K562 (cell line): ENCODE data around the gene IL36RN. TPM values are rescaled to one million over a fixed set of nuclear protein-coding genes. Genes with fewer than 3 reads are reported as not detected.

ENCODE experiments used
- PHF20 ChIP-seq: fragments of 450-650 bp; IDR thresholded peaks from 2 replicates; pipeline ENCODE4 v1.6.1; 2018; ENCODE audit not compliant: partially characterized antibody
- ZNF311 ChIP-seq: fragments of 250-450 bp; sonication (Bioruptor Pico); IDR thresholded peaks from 2 replicates; pipeline ENCODE4 v1.4.0; 2020; ENCODE audit warnings: mild to moderate bottlenecking, moderate library complexity
- polyA plus RNA-seq, 8 experiments: library from polyadenylated mRNA; depleted of rRNA in 4 of 8; stranded (reverse) in 5 of 8; unstranded in 3 of 8; fragments of >200 nt; fragmentation: Nextera tagmentation in 2 of 8; fragmentation: Illumina TruSeq in 1 of 8; extraction: Ambion mirVana in 2 of 8; extraction: Trizol in 1 of 8; gene quantifications; 2 replicates each; pipeline versions ENCODE4 v1.2.1 to v1.2.3, GENCODE V29; 2011 to 2014; ENCODE audit warnings: inconsistent platforms in 1 of 8, missing spikeins in 1 of 8
- total RNA-seq, 7 experiments: library from RNA; depleted of rRNA in 6 of 7; stranded (reverse); fragments of >200 nt in 6 of 7; fragmentation: Illumina TruSeq in 2 of 7; extraction: Trizol in 2 of 7; gene quantifications; 2 replicates each; pipeline versions ENCODE4 v1.2.1 to v1.2.3, GENCODE V29; 2011 to 2021; ENCODE audit warnings: low replicate concordance in 1 of 7
- TF ChIP-seq, protein P1 (sequence below): fragments of 450-650 bp; IDR thresholded peaks from 2 replicates; pipeline ENCODE4 v1.6.1; 2016; ENCODE audit warnings: mild to moderate bottlenecking, moderate library complexity
- TF ChIP-seq, protein P2 (sequence below): fragments of 200-800 bp; sonication (Bioruptor generic); IDR thresholded peaks from 2 replicates; pipeline ENCODE4 v1.6.1; 2017; ENCODE audit warnings: missing genetic modification characterization, missing compliant biosample characterization
- TF ChIP-seq, protein P3 (sequence below): fragments of 250-450 bp; sonication (Bioruptor Pico); IDR thresholded peaks from 2 replicates; pipeline ENCODE4 v1.8.0; 2022; ENCODE audit warnings: inconsistent platforms, mild to moderate bottlenecking, moderate library complexity, borderline replicate concordance
- TF ChIP-seq, protein P4 (sequence below), 2 experiments: fragments of 450-650 bp; IDR thresholded peaks; 2 replicates each; pipeline ENCODE4 v1.6.1; 2018; ENCODE audit warnings: mild to moderate bottlenecking in 2 of 2, low read depth in 1 of 2; ENCODE audit not compliant: partially characterized antibody in 2 of 2

Gene IL36RN
- total and polyA plus RNA-seq, 9 of the 15 experiments (the other 6 are each of a cell fraction or from before 2014, with no cell fraction given) = not detected

DNA sequence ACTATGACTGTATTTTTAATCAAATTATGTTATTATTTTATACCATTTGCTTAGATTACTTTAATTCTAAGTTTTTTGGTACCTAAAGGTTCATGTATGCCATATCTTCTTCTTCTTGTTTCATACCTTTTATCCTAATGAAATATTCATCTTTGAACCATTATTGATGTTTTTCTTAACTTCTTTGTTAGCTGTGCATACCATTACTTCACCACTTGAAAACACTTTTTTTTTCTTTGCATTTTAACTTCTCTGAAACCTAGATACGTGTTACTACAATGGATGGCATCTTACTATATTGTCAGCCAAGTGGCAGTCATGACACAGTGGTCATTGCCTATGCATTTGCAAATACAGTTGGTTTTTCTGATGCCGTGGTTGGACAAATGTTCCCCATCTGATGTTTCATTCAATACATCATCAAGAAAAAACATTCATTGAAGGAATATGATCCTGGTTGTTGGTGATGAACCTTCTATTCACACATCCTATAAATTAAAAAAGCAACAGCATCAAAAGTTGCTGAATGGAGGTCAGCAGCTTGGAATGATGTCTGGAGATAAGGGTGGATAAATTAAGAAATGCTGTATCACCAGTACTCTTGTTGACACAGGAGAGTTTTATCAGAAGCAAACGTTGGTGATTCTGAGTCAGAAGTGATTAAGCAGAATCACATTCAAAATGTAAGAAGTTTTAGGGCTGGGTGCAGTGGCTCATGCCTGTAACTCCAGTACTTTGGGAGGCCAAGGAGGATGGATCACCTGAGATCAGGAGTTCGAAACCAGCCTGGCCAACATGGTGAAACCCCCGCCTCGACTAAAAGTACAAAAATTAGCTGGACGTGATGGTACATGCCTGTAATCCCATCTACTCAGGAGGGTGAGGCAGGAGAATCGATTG lies 46.3 kb upstream of the IL36RN start (continued):
- TF ChIP-seq, protein P1, sequence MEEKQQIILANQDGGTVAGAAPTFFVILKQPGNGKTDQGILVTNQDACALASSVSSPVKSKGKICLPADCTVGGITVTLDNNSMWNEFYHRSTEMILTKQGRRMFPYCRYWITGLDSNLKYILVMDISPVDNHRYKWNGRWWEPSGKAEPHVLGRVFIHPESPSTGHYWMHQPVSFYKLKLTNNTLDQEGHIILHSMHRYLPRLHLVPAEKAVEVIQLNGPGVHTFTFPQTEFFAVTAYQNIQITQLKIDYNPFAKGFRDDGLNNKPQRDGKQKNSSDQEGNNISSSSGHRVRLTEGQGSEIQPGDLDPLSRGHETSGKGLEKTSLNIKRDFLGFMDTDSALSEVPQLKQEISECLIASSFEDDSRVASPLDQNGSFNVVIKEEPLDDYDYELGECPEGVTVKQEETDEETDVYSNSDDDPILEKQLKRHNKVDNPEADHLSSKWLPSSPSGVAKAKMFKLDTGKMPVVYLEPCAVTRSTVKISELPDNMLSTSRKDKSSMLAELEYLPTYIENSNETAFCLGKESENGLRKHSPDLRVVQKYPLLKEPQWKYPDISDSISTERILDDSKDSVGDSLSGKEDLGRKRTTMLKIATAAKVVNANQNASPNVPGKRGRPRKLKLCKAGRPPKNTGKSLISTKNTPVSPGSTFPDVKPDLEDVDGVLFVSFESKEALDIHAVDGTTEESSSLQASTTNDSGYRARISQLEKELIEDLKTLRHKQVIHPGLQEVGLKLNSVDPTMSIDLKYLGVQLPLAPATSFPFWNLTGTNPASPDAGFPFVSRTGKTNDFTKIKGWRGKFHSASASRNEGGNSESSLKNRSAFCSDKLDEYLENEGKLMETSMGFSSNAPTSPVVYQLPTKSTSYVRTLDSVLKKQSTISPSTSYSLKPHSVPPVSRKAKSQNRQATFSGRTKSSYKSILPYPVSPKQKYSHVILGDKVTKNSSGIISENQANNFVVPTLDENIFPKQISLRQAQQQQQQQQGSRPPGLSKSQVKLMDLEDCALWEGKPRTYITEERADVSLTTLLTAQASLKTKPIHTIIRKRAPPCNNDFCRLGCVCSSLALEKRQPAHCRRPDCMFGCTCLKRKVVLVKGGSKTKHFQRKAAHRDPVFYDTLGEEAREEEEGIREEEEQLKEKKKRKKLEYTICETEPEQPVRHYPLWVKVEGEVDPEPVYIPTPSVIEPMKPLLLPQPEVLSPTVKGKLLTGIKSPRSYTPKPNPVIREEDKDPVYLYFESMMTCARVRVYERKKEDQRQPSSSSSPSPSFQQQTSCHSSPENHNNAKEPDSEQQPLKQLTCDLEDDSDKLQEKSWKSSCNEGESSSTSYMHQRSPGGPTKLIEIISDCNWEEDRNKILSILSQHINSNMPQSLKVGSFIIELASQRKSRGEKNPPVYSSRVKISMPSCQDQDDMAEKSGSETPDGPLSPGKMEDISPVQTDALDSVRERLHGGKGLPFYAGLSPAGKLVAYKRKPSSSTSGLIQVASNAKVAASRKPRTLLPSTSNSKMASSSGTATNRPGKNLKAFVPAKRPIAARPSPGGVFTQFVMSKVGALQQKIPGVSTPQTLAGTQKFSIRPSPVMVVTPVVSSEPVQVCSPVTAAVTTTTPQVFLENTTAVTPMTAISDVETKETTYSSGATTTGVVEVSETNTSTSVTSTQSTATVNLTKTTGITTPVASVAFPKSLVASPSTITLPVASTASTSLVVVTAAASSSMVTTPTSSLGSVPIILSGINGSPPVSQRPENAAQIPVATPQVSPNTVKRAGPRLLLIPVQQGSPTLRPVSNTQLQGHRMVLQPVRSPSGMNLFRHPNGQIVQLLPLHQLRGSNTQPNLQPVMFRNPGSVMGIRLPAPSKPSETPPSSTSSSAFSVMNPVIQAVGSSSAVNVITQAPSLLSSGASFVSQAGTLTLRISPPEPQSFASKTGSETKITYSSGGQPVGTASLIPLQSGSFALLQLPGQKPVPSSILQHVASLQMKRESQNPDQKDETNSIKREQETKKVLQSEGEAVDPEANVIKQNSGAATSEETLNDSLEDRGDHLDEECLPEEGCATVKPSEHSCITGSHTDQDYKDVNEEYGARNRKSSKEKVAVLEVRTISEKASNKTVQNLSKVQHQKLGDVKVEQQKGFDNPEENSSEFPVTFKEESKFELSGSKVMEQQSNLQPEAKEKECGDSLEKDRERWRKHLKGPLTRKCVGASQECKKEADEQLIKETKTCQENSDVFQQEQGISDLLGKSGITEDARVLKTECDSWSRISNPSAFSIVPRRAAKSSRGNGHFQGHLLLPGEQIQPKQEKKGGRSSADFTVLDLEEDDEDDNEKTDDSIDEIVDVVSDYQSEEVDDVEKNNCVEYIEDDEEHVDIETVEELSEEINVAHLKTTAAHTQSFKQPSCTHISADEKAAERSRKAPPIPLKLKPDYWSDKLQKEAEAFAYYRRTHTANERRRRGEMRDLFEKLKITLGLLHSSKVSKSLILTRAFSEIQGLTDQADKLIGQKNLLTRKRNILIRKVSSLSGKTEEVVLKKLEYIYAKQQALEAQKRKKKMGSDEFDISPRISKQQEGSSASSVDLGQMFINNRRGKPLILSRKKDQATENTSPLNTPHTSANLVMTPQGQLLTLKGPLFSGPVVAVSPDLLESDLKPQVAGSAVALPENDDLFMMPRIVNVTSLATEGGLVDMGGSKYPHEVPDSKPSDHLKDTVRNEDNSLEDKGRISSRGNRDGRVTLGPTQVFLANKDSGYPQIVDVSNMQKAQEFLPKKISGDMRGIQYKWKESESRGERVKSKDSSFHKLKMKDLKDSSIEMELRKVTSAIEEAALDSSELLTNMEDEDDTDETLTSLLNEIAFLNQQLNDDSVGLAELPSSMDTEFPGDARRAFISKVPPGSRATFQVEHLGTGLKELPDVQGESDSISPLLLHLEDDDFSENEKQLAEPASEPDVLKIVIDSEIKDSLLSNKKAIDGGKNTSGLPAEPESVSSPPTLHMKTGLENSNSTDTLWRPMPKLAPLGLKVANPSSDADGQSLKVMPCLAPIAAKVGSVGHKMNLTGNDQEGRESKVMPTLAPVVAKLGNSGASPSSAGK = peak; percentile 19; the same call in 1 of the 2 replicates
- TF ChIP-seq ZNF311 (CRISPR knock-in tag) (no peak), PHF20 (peak; percentile 49)
- TF ChIP-seq, protein P2, sequence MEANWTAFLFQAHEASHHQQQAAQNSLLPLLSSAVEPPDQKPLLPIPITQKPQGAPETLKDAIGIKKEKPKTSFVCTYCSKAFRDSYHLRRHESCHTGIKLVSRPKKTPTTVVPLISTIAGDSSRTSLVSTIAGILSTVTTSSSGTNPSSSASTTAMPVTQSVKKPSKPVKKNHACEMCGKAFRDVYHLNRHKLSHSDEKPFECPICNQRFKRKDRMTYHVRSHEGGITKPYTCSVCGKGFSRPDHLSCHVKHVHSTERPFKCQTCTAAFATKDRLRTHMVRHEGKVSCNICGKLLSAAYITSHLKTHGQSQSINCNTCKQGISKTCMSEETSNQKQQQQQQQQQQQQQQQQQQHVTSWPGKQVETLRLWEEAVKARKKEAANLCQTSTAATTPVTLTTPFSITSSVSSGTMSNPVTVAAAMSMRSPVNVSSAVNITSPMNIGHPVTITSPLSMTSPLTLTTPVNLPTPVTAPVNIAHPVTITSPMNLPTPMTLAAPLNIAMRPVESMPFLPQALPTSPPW (CRISPR knock-in tag) = peak; percentile 57
- TF ChIP-seq, protein P3, sequence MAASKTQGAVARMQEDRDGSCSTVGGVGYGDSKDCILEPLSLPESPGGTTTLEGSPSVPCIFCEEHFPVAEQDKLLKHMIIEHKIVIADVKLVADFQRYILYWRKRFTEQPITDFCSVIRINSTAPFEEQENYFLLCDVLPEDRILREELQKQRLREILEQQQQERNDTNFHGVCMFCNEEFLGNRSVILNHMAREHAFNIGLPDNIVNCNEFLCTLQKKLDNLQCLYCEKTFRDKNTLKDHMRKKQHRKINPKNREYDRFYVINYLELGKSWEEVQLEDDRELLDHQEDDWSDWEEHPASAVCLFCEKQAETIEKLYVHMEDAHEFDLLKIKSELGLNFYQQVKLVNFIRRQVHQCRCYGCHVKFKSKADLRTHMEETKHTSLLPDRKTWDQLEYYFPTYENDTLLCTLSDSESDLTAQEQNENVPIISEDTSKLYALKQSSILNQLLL (CRISPR knock-in tag) = no peak
- TF ChIP-seq, protein P4, sequence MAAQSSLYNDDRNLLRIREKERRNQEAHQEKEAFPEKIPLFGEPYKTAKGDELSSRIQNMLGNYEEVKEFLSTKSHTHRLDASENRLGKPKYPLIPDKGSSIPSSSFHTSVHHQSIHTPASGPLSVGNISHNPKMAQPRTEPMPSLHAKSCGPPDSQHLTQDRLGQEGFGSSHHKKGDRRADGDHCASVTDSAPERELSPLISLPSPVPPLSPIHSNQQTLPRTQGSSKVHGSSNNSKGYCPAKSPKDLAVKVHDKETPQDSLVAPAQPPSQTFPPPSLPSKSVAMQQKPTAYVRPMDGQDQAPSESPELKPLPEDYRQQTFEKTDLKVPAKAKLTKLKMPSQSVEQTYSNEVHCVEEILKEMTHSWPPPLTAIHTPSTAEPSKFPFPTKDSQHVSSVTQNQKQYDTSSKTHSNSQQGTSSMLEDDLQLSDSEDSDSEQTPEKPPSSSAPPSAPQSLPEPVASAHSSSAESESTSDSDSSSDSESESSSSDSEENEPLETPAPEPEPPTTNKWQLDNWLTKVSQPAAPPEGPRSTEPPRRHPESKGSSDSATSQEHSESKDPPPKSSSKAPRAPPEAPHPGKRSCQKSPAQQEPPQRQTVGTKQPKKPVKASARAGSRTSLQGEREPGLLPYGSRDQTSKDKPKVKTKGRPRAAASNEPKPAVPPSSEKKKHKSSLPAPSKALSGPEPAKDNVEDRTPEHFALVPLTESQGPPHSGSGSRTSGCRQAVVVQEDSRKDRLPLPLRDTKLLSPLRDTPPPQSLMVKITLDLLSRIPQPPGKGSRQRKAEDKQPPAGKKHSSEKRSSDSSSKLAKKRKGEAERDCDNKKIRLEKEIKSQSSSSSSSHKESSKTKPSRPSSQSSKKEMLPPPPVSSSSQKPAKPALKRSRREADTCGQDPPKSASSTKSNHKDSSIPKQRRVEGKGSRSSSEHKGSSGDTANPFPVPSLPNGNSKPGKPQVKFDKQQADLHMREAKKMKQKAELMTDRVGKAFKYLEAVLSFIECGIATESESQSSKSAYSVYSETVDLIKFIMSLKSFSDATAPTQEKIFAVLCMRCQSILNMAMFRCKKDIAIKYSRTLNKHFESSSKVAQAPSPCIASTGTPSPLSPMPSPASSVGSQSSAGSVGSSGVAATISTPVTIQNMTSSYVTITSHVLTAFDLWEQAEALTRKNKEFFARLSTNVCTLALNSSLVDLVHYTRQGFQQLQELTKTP (IDR thresholded peaks at IDR 0.05; ENCODE audit: low read depth in 1 of 2, partially characterized antibody in 2 of 2) = peak; percentile 31 to 90
